Mesothelial cell of epicardium (in vitro differentiated cells): Measurements from ENCODE around the gene NUDT12. TPM values are rescaled to one million over a fixed set of nuclear protein-coding genes. Genes with fewer than 3 reads are reported as not detected.
A peak's percentile ranks its signal among the peaks of the same experiment; 100 is the strongest.

Source experiments
- DNase-seq, 2 experiments: peaks; one replicate each; pipeline ENCODE4 v3.0.0; 2021; ENCODE audit warnings: low spot score in 2 of 2; ENCODE audit not compliant: unreplicated experiment in 2 of 2
- H3K27ac Mint-ChIP-seq: 2 replicates; pipeline ENCODE4 v1.8.0; 2021; ENCODE audit warnings: mixed read lengths
- H3K27me3 Mint-ChIP-seq: 2 replicates; pipeline ENCODE4 v1.8.0; 2021; ENCODE audit warnings: low read depth, mixed read lengths
- H3K36me3 Mint-ChIP-seq: 2 replicates; pipeline ENCODE4 v1.8.0; 2021; ENCODE audit warnings: mixed read lengths
- H3K4me1 Mint-ChIP-seq: 2 replicates; pipeline ENCODE4 v1.8.0; 2021; ENCODE audit warnings: mixed read lengths
- H3K4me3 Mint-ChIP-seq: 2 replicates; pipeline ENCODE4 v1.8.0; 2021; ENCODE audit warnings: mild to moderate bottlenecking, moderate library complexity, mixed read lengths
- H3K9me3 Mint-ChIP-seq: 2 replicates; pipeline ENCODE4 v1.8.0; 2021; ENCODE audit warnings: mixed read lengths
- total RNA-seq: library from RNA; stranded (reverse); gene quantifications from 3 replicates; pipeline ENCODE4 v1.2.1, GENCODE V29; 2021
- TF ChIP-seq, protein P1 (sequence below): fragments of 200-600 bp; sonication (generic); IDR thresholded peaks from one replicate; pipeline ENCODE4 v1.5.0; 2021; ENCODE audit warnings: antibody characterized with exemption; ENCODE audit not compliant: unreplicated experiment

The NUDT12 gene
- total RNA-seq, 1 donor from 2014 or later: 14.1 TPM

DNA sequence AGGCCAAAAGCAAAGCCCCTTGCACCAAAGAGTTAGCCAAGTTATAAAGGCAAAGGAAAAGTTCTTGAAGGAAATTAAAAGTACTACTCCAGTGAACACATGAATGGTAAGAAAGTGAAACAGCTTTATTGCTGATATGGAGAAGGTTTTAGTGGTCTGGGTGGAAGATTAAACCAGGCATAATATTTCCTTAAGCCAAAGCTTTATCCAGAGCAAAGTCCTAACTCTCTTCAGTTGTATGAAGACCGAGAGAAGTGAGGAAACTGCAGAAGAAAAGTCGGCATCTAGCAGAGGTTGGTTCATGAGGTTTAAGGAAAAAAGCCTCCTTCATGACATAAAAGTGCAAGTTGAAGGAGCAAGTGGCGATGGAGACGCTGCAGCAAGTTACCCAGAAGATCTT, 3.1 kb upstream of the NUDT12 start:
- TF ChIP-seq, protein P1, sequence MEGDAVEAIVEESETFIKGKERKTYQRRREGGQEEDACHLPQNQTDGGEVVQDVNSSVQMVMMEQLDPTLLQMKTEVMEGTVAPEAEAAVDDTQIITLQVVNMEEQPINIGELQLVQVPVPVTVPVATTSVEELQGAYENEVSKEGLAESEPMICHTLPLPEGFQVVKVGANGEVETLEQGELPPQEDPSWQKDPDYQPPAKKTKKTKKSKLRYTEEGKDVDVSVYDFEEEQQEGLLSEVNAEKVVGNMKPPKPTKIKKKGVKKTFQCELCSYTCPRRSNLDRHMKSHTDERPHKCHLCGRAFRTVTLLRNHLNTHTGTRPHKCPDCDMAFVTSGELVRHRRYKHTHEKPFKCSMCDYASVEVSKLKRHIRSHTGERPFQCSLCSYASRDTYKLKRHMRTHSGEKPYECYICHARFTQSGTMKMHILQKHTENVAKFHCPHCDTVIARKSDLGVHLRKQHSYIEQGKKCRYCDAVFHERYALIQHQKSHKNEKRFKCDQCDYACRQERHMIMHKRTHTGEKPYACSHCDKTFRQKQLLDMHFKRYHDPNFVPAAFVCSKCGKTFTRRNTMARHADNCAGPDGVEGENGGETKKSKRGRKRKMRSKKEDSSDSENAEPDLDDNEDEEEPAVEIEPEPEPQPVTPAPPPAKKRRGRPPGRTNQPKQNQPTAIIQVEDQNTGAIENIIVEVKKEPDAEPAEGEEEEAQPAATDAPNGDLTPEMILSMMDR: no peak
- peaks cover 18% of the 10 kb centered on the region for H3K4me1 Mint-ChIP-seq
- H3K9me3 Mint-ChIP-seq: peaks cover 5% of the 10 kb centered on the region
- no peaks in the 10 kb centered on the region for H3K27me3 Mint-ChIP-seq
- H3K27ac Mint-ChIP-seq: no peak overlapping the region
- no peak overlapping the region for H3K4me3 Mint-ChIP-seq
- no peaks in the 10 kb centered on the region for H3K36me3 Mint-ChIP-seq
- no peak for DNase-seq

DNA sequence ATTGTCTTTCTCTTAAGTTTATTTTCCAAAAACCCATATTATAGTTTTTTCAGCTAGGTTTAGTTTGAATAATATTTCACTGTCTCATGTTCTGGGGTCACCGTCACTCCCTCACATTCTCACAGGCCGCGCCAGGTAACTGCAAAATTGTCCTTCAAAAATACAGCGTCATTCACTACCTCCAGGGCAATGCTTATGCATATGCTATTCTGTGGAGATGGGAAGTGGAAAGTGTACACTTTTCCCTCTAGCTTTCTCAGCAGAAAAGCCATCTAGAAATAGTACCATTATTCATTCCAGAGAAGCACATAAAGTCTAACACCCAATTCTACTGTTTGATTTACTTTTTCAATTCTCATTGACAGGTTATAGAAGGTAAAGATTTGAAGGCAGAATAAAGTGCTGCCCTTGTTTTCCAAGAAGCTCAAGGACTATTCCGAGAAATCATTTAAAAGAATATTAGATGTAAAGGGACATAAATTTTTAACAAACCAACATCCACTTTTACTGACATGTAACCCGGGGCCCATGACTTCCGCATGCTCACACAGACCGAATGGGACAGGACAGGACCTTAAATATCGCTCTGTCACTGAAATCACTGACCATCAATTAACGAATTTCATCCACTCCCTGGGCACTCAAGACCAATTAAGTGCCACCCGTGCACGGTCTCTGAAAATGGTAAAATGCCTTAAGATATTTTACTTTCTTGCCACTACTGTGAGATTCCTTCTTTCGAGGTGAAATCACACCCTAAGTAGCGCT, 720 bp downstream of the NUDT12 start:
- Mint-ChIP-seq H3K27me3 (no peaks in the 10 kb centered on the region), H3K4me3 (peak overlapping the region; percentile 95), H3K9me3 (no peaks in the 10 kb centered on the region), H3K4me1 (peaks cover 21% of the 10 kb centered on the region), H3K27ac (peak overlapping the region; percentile 95), H3K36me3 (peaks cover 10% of the 10 kb centered on the region)
- TF ChIP-seq, protein P1: no peak
- no peak for DNase-seq

DNA sequence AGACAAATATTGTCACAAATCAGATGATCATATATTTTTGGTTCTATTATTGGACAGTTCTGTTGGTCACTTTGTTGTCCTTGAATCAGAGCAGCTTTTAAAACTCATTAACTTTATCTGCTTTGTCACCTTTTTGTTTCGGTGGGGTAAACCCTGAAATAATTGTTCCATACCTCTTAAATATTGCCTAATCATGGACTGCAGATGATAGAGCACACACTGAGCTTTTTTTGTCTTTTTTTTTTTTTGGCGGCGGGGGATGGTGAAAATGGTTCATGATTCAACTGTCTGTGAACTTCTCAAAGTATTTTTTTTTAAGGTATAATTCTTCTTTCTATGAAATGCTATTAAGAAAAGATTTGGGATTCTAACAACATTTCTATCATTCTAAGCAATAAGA, 1.8 kb downstream of the NUDT12 start:
- no peak overlapping the region for H3K27ac Mint-ChIP-seq
- H3K4me3 Mint-ChIP-seq: no peak overlapping the region
- no peaks in the 10 kb centered on the region for H3K27me3 Mint-ChIP-seq
- H3K36me3 Mint-ChIP-seq: peaks cover 10% of the 10 kb centered on the region
- DNase-seq: no peak
- H3K9me3 Mint-ChIP-seq: no peaks in the 10 kb centered on the region
- peaks cover 21% of the 10 kb centered on the region for H3K4me1 Mint-ChIP-seq
- TF ChIP-seq, protein P1: no peak

DNA sequence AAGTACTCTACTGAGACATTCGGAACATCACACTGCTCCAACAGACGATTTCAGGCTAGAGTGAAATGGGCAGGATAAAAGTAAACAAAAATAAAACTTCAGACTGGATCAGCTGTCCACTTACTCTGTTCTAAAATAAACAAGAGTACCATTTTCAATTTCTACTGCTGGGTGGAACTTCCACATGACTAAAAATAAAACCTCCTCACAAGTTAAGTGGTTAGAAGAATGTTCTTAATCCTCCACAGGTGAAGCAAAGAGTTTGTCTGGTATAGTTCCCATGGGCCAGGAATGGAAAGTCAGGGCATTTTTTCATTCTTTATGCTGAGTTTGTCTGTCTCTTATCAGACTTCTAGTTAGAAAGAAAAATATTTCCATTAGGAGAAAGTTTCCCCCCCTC, 15.7 kb downstream of the NUDT12 start:
- Mint-ChIP-seq H3K36me3 (peaks cover 8% of the 10 kb centered on the region), H3K4me3 (no peak overlapping the region), H3K27me3 (no peaks in the 10 kb centered on the region), H3K27ac (no peak overlapping the region), H3K9me3 (no peaks in the 10 kb centered on the region), H3K4me1 (no peaks in the 10 kb centered on the region)
- no peak for DNase-seq
- TF ChIP-seq, protein P1: no peak

DNA sequence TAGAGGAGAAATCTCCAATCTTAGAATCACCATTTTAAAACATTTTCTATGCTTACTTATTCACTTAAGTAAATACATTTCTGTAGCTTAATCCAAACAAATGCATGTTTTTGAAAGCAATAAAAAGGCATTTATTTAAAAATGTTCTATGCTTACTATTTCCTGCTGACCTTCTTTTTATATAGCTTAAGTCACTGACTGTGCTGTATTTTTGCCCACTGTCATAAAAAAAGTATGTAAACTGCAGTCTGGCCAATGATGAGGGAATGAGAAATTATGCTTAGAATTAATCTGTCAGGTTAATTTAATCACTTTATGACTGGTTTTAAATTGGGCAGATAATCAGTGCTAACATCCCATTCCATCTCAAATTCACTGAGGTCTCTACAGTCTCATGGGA, 20.1 kb downstream of the NUDT12 start:
- H3K4me1 Mint-ChIP-seq: peaks cover 7% of the 10 kb centered on the region
- TF ChIP-seq, protein P1: no peak
- no peak overlapping the region for H3K4me3 Mint-ChIP-seq

More for the DNA sequence above, 20.1 kb downstream of the NUDT12 start:
- no peaks in the 10 kb centered on the region for H3K9me3 Mint-ChIP-seq
- no peaks in the 10 kb centered on the region for H3K27me3 Mint-ChIP-seq
- H3K36me3 Mint-ChIP-seq: no peaks in the 10 kb centered on the region
- no peak for DNase-seq
- H3K27ac Mint-ChIP-seq: no peak overlapping the region
